Measurements from ENCODE around the gene HPSE2.
A peak's percentile ranks its signal among the peaks of the same experiment; 100 is the strongest.

Gene HPSE2

GRCh38 chr10:98489561-98490481 is 745.8 kb downstream of the HPSE2 start:
- peak; percentile 68 for DNase-seq (ENCODE audit: low spot score)

GRCh38 chr10:98488669-98489430 is 746.8 kb downstream of the HPSE2 start:
- no peak for DNase-seq (ENCODE audit: low spot score)

GRCh38 chr10:98487649-98488048 is 748.0 kb downstream of the HPSE2 start:
- DNase-seq (ENCODE audit: low spot score), result no peak

GRCh38 chr10:98486421-98486820 is 749.2 kb downstream of the HPSE2 start:
- DNase-seq (ENCODE audit: low spot score), result peak; percentile 78

- peak; percentile 65 for DNase-seq (ENCODE audit: low spot score)
Observed at GRCh38 chr10:98485959-98486358, 749.7 kb downstream of the HPSE2 start.

- DNase-seq (ENCODE audit: low spot score), result no peak
Observed at GRCh38 chr10:98483658-98484057, 752.0 kb downstream of the HPSE2 start.

- DNase-seq (ENCODE audit: low spot score), result no peak
Observed at GRCh38 chr10:98482096-98482495, 753.6 kb downstream of the HPSE2 start.

- DNase-seq (ENCODE audit: low spot score), result peak; percentile 18
Observed at GRCh38 chr10:98481404-98481945, 754.2 kb downstream of the HPSE2 start.

- DNase-seq (ENCODE audit: low spot score), result peak; percentile 64
Observed at GRCh38 chr10:98478430-98479222, 757.0 kb downstream of the HPSE2 start.

- DNase-seq (ENCODE audit: low spot score), result no peak
Observed at GRCh38 chr10:98477861-98478260, 757.8 kb downstream of the HPSE2 start.

GRCh38 chr10:98474628-98475027 is 761.0 kb downstream of the HPSE2 start:
- DNase-seq (ENCODE audit: low spot score), result no peak

- no peak for DNase-seq (ENCODE audit: low spot score)
Observed at GRCh38 chr10:98472196-98472595, 763.5 kb downstream of the HPSE2 start.

GRCh38 chr10:98470850-98471249 is 764.8 kb downstream of the HPSE2 start:
- no peak for DNase-seq (ENCODE audit: low spot score)

- DNase-seq (ENCODE audit: low spot score), result no peak
Observed at GRCh38 chr10:98469001-98469931, 766.4 kb downstream of the HPSE2 start.

GRCh38 chr10:98467506-98468318 is 767.9 kb downstream of the HPSE2 start:
- DNase-seq (ENCODE audit: low spot score), result peak; percentile 89

- no peak for DNase-seq (ENCODE audit: low spot score)
Observed at GRCh38 chr10:98466861-98467505, 768.7 kb downstream of the HPSE2 start.

GRCh38 chr10:98465866-98466265 is 769.8 kb downstream of the HPSE2 start:
- DNase-seq (ENCODE audit: low spot score), result no peak

- DNase-seq (ENCODE audit: low spot score), result no peak
Observed at GRCh38 chr10:98463976-98464754, 771.5 kb downstream of the HPSE2 start.

- no peak for DNase-seq (ENCODE audit: low spot score)
Observed at GRCh38 chr10:98463016-98463415, 772.6 kb downstream of the HPSE2 start.
